Body of pancreas (tissue), 4 donors: ENCODE measurements around the gene DEPDC5.

ENCODE experiments used
- POLR2A ChIP-seq, 3 donors: fragments of 450-650 bp; IDR thresholded peaks; one replicate each; pipeline ENCODE4 v1.6.1; 2016; ENCODE audit warnings: antibody characterized with exemption in 3 of 3, mild to moderate bottlenecking in 2 of 3
- TF ChIP-seq, protein P1 (sequence below), 7 experiments: fragments of 450-650 bp in 4 of 7; fragments of 200-600 bp in 3 of 7; sonication (generic) in 3 of 7; IDR thresholded peaks; one replicate each; pipeline ENCODE4 v1.5.1; 2016 to 2019; ENCODE audit warnings: antibody characterized with exemption in 7 of 7

GRCh38 chr22:31898926-31899325 is 145.1 kb downstream of the DEPDC5 start:
- TF ChIP-seq POLR2A (IDR thresholded peaks at IDR 0.05) = no peak
- TF ChIP-seq, protein P1, sequence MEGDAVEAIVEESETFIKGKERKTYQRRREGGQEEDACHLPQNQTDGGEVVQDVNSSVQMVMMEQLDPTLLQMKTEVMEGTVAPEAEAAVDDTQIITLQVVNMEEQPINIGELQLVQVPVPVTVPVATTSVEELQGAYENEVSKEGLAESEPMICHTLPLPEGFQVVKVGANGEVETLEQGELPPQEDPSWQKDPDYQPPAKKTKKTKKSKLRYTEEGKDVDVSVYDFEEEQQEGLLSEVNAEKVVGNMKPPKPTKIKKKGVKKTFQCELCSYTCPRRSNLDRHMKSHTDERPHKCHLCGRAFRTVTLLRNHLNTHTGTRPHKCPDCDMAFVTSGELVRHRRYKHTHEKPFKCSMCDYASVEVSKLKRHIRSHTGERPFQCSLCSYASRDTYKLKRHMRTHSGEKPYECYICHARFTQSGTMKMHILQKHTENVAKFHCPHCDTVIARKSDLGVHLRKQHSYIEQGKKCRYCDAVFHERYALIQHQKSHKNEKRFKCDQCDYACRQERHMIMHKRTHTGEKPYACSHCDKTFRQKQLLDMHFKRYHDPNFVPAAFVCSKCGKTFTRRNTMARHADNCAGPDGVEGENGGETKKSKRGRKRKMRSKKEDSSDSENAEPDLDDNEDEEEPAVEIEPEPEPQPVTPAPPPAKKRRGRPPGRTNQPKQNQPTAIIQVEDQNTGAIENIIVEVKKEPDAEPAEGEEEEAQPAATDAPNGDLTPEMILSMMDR (IDR thresholded peaks at IDR 0.05) = no peak
